H1 (cell line): ENCODE measurements around the gene ABHD14A. TPM values are rescaled to one million over a fixed set of nuclear protein-coding genes. Genes with fewer than 3 reads are reported as not detected.

ENCODE experiments used
- BACH1 ChIP-seq: IDR thresholded peaks from 2 replicates; pipeline ENCODE4 v1.6.1; 2012; ENCODE audit warnings: low read length, improper control_type of control experiment
- CHD7 ChIP-seq: fragments of 300-600 bp; sonication (generic); IDR thresholded peaks from 2 replicates; pipeline ENCODE4 v1.7.1; 2012; ENCODE audit warnings: low read length, moderate library complexity, mild to moderate bottlenecking, inconsistent platforms; ENCODE audit not compliant: insufficient replicate concordance
- CTBP2 ChIP-seq: IDR thresholded peaks from 2 replicates; pipeline ENCODE4 v1.7.0; 2011; ENCODE audit warnings: borderline replicate concordance, mild to moderate bottlenecking, moderate library complexity, mixed read lengths, low read length; ENCODE audit not compliant: insufficient read depth, insufficient read length
- EZH2 ChIP-seq: fragments of 200-600 bp; sonication (generic); IDR thresholded peaks from 2 replicates; pipeline ENCODE4 v1.7.1; 2012; ENCODE audit warnings: low read depth, mild to moderate bottlenecking, moderate library complexity, low read length, inconsistent platforms; ENCODE audit not compliant: severe bottlenecking
- KDM4A ChIP-seq: IDR thresholded peaks from one replicate; pipeline ENCODE4 v1.7.1; 2012; ENCODE audit warnings: low read depth, mild to moderate bottlenecking, moderate library complexity, low read length, inconsistent platforms; ENCODE audit not compliant: severe bottlenecking
- NANOG ChIP-seq: IDR thresholded peaks from 2 replicates; pipeline ENCODE4 v1.6.1; 2011; ENCODE audit warnings: low read length, low read depth, mild to moderate bottlenecking, inconsistent platforms; ENCODE audit not compliant: insufficient read depth, poor library complexity, severe bottlenecking
- RFX5 ChIP-seq: IDR thresholded peaks from 2 replicates; pipeline ENCODE4 v1.6.1; 2011; ENCODE audit warnings: low read depth, low read length, improper control_type of control experiment, borderline replicate concordance
- polyA plus RNA-seq, 7 experiments: library from polyadenylated mRNA; depleted of rRNA in 3 of 7; stranded (reverse) in 5 of 7; unstranded in 2 of 7; fragments of >200 nt in 5 of 7; fragments of 200-250 nt in 2 of 7; gene quantifications; 1 replicate in 5 of 7; 2 replicates in 1 of 7; 4 replicates in 1 of 7; pipeline versions ENCODE4 v1.2.1 to v1.2.3, GENCODE V29; 2011 to 2013; ENCODE audit warnings: missing spikeins in 2 of 7, mixed read lengths in 2 of 7
- total RNA-seq: library from RNA; stranded (reverse); fragmentation: NEBNext Ultra II Directional; extraction: Animal tissue kit (Norgen Biotek cat#: 25700); gene quantifications from 2 replicates; pipeline ENCODE4 v1.2.1, GENCODE V29; 2021

ABHD14A gene
- total and polyA plus RNA-seq, 2 of the 8 experiments (the other 6 are each of a cell fraction or from before 2014, with no cell fraction given), result 4.6 to 9.8 TPM

- no peak for TF ChIP-seq CHD7
- TF ChIP-seq CTBP2, result no peak
- TF ChIP-seq KDM4A, result no peak
- no peak for TF ChIP-seq RFX5
- TF ChIP-seq BACH1, result no peak
- TF ChIP-seq EZH2, result no peak
- no peak for TF ChIP-seq NANOG
Observed at GRCh38 chr3:51958603-51959521, 16.0 kb upstream of the ABHD14A start (continued).
